ENCODE results near the gene TAPT1.

DNA sequence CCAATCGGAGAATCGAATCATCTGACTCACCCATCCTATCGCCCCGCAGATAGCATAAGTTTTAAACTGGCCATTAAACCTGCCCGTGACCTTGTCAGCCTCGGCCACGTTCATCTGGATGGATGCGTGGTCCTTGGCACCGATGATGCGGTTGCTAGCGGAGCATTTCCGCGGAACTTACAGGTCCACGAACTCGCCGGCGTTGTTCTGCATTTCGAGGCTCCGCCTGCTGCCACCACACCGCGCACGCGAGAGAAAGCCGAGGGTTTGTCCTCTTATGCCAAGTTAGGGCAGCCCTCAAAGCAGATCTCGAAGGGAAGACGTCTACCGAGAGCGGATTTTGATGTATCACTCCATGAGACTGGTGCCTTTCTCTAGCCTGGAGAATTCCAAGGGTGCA is 30.1 kb upstream of the TAPT1 start:
- TF ChIP-seq, protein P1, sequence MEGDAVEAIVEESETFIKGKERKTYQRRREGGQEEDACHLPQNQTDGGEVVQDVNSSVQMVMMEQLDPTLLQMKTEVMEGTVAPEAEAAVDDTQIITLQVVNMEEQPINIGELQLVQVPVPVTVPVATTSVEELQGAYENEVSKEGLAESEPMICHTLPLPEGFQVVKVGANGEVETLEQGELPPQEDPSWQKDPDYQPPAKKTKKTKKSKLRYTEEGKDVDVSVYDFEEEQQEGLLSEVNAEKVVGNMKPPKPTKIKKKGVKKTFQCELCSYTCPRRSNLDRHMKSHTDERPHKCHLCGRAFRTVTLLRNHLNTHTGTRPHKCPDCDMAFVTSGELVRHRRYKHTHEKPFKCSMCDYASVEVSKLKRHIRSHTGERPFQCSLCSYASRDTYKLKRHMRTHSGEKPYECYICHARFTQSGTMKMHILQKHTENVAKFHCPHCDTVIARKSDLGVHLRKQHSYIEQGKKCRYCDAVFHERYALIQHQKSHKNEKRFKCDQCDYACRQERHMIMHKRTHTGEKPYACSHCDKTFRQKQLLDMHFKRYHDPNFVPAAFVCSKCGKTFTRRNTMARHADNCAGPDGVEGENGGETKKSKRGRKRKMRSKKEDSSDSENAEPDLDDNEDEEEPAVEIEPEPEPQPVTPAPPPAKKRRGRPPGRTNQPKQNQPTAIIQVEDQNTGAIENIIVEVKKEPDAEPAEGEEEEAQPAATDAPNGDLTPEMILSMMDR (IDR thresholded peaks at IDR 0.05): no peak
- TF ChIP-seq POLR2A (IDR thresholded peaks at IDR 0.05): no peak
